OCI-LY1 (cell line): ENCODE results near the gene TRIM29.

Experiments
- CTCF ChIP-seq: fragments of 200-600 bp; sonication (generic), shearing (Covaris generic); IDR thresholded peaks from 2 replicates; pipeline ENCODE4 v1.5.1; 2017; ENCODE audit warnings: mild to moderate bottlenecking, antibody characterized with exemption, low read length, moderate library complexity, mixed read lengths
- EZH2 ChIP-seq: fragments of 200-600 bp; sonication (generic), shearing (Covaris generic); IDR thresholded peaks from 2 replicates; pipeline ENCODE4 v1.8.0; 2017; ENCODE audit warnings: borderline replicate concordance, mixed run types, mild to moderate bottlenecking, antibody characterized with exemption, low read length, moderate library complexity, mixed read lengths

- TF ChIP-seq CTCF (no peak), EZH2 (no peak)
Measured at GRCh38 chr11:120185706-120186455, 48.0 kb upstream of the TRIM29 start.
